Muscle of leg (tissue), 11 donors: ENCODE results near the gene KLF3. TPM values are rescaled to one million over a fixed set of nuclear protein-coding genes. Genes with fewer than 3 reads are reported as not detected.

ENCODE experiments used
- DNase-seq: peaks from one replicate; pipeline ENCODE4 v3.0.0; 2013
- H3K27ac ChIP-seq: one replicate; pipeline ENCODE4 v1.5.1; 2013; ENCODE audit warnings: mild to moderate bottlenecking, low read length, control low read depth
- H3K27me3 ChIP-seq: one replicate; pipeline ENCODE4 v1.6.1; 2013; ENCODE audit warnings: low read length; ENCODE audit not compliant: control insufficient read depth, insufficient read depth
- H3K36me3 ChIP-seq: one replicate; pipeline ENCODE4 v1.6.1; 2013; ENCODE audit warnings: low read length; ENCODE audit not compliant: control insufficient read depth, insufficient read depth
- H3K4me1 ChIP-seq: one replicate; pipeline ENCODE4 v1.6.1; 2013; ENCODE audit warnings: low read length; ENCODE audit not compliant: control insufficient read depth, insufficient read depth
- H3K4me3 ChIP-seq: one replicate; pipeline ENCODE4 v1.5.1; 2013; ENCODE audit warnings: low read length, control low read depth
- H3K9me3 ChIP-seq: replicated peaks from 2 replicates; pipeline ENCODE4 v1.6.1; 2013; ENCODE audit warnings: low read depth, low read length; ENCODE audit not compliant: control insufficient read depth
- WGBS: methylation state at CpG from one replicate; pipeline ENCODE4 v1.1.5; 2013; ENCODE audit warnings: missing lambda C conversion rate; ENCODE audit not compliant: insufficient coverage; 5-methylcytosine and 5-hydroxymethylcytosine counted together
- polyA plus RNA-seq, 8 donors: library from polyadenylated mRNA; unstranded; fragments of 120-200 nt; gene quantifications; one replicate each; pipeline versions ENCODE4 v1.2.1 to v1.2.3, GENCODE V29; 2013; ENCODE audit warnings: inconsistent platforms in 1 of 8, low replicate concordance in 1 of 8; ENCODE audit not compliant: insufficient read length in 8 of 8, insufficient read depth in 1 of 8
- total RNA-seq: library from RNA; stranded (reverse); fragments of 120-200 nt; gene quantifications from one replicate; pipeline ENCODE4 v1.2.4, GENCODE V29; 2013

Gene KLF3
- total and polyA plus RNA-seq, 9 donors = 18.5 to 43.2 (median 32.4) TPM

DNA sequence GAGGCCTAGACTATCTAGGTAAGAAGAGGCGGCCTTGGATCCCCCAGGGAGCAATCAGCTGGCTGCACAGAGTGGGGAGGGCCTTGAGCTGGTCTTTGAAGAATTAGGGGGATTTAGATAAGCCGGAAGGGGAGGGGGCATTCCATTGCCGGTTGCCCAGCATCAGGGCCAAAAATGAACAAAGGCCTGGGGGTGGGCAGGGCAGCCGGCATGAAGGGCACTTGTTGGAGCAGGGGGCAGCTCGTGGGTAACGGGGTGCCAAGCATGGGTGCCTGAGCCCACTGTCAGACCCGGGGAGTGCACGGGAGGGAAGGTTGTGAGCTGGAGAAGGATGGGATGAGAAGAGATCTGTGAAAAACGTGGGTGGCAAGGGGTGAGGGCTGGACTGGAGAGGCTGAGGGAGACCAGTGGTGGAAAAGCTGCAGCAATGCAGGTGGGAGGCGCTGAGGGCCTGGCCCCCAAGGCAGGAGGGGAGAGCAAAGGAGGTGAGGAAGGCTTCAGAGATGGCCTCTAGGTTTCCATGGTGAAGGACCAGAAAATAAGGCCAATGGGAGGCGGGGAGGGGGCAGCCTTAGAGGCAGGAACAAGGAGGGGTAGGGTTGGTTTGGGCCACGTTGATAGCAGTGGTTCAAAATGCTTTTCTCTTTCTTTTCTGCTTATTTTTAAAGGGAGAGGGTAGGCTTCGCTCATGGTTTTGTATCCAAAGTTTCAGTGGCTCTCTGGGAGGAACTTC lies 8.6 kb downstream of the KLF3 start:
- WGBS = 36% methylated on average over 12 of the region's 13 CpGs
- peak overlapping the region; percentile 89 for H3K27ac ChIP-seq
- H3K4me1 ChIP-seq = peaks cover 60% of the 10 kb centered on the region
- DNase-seq = peak; percentile 50
- no peaks in the 10 kb centered on the region for H3K9me3 ChIP-seq
- peaks cover 6% of the 10 kb centered on the region for H3K36me3 ChIP-seq
- H3K27me3 ChIP-seq = no peaks in the 10 kb centered on the region
- H3K4me3 ChIP-seq = no peak overlapping the region

DNA sequence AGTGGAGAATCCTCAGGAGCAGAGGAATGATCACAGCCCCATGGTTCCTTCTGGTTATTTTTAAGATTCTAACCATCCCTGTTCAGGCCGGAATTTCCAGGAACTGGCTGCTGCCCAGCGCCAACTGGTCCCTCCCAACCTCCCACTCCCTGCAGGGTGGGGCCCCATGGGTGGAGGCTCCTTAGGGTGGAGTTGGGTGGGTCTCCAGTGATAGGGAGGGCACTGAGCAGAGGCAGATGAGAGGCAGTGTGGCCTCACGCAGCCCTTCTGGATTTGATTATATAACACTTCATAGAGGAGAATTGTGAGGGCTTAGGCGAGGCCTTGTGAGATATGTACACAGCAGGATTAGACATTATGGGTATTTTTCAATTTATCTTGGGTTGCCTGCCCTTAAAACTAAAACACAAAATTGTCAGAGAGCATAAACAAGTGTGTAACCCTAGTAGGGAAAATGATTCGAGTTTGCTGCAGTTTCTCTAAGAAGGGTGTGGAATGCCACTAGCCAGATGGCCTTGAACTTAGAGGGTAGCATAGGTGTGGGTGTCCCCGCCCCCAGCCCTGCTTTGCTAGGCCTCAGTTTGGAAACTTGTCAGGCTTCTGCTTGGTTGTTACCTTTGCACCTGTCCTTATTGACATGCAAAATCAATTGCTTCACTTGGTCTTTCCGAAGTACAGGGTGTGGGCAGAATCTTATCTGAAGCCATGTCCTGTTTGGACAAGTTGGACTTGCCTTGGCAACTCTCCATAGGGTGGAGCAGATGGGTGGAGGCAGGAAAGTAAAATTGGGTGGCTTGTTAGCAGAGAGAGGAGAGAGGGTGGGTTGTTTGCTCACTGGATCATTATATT lies 9.4 kb downstream of the KLF3 start:
- peaks cover 63% of the 10 kb centered on the region for H3K4me1 ChIP-seq
- peak overlapping the region; percentile 89 for H3K27ac ChIP-seq
- H3K27me3 ChIP-seq = no peaks in the 10 kb centered on the region
- WGBS = 33% methylated on average over 1 of the region's 7 CpGs
- H3K36me3 ChIP-seq = peaks cover 6% of the 10 kb centered on the region
- no peak overlapping the region for H3K4me3 ChIP-seq
- no peaks in the 10 kb centered on the region for H3K9me3 ChIP-seq
- peak; percentile 66 for DNase-seq

DNA sequence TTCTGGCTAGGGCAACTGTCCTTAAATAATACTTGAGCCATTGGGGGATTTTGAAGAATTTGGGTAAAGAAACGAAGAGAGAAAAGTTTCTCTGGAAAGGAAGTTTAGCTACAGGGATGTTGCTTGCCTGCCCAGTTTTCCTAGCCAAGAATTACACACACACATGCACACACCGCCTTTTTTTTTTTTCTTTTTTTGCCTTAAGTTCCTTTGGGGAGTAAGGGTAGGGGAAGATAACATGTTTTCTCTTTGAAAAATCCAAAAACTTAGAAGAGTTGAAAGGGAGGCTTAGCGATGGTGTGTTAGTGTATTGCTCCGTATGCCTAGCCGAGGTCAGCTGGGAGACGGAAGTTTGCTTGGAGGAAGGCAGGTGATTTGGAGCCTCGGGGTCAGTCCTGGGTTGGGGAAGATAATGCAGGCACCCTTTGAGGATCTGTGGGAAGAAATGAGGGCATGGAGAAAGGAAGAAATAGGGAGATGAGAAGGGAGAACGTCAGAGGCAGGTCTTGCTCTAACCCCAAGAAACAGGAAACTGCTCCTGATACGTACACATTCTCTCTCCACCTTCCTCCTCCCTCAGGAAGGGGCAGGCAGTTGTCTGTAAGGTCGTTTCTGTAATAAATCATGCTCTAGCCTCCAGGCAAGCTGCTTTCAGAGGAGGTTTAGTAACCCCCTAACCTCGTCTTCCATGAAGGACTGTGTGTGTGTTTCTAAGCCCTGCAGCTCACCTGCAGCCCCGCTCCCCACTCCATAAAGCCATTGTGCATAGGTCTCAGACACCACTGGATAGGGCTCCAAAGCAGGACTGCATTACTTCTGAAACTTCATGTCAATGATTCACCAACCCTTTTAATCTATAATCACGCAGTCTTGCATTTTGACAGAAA lies 10.5 kb downstream of the KLF3 start:
- Histone ChIP-seq H3K4me1 (peaks cover 59% of the 10 kb centered on the region), H3K4me3 (no peak overlapping the region), H3K27me3 (no peaks in the 10 kb centered on the region), H3K9me3 (no peaks in the 10 kb centered on the region), H3K36me3 (peaks cover 6% of the 10 kb centered on the region), H3K27ac (peak overlapping the region; percentile 89)
- WGBS = 9% methylated on average over 6 of the region's 13 CpGs
- DNase-seq = peak; percentile 80

DNA sequence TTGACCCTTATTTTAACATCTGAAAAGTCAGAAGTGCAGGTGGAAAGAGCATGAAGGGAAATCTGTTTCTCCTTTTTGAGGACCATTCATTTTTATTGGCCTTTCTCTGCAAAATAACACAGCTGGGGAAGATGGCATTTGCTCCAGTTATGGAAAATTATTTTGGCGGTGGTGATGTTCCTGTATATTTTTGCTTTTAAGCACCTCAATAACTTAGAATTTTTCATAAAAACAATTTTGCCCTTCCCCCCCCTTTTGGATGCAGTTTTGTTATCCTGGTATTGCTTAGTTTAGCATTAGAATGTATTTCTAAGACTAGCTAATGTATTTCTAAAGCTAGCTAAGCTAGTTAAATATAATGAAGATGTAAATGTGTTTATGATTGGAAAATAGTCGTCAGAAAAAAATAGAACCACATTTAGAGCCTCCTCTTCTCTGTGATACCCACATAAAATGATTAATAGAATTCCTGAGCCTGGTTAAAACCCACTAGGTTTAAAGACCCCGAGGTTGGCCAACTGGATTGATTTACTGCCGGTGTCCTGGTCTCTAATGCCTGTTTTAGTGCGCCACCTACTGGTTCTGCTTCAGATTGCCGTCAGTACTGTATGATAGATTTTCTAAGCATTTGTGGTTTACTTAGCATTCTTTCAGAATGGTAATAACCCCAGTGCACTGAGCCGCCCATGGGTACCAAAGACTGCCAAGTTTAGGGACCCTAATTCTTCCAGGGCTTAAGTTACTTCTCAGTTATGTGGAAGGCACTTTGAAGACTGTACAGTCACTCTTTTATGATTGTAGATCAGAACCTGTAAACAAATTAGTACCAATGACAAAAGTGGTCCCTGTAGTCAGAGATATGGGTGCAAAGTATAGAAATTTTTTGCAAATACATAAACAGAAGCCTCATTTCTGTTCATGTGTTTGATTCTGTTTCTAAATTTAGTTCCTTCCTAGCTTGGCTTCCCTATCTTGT lies 11.4 kb downstream of the KLF3 start:
- Histone ChIP-seq H3K27me3 (no peaks in the 10 kb centered on the region), H3K4me3 (no peak overlapping the region), H3K9me3 (no peaks in the 10 kb centered on the region), H3K27ac (peak overlapping the region; percentile 89), H3K36me3 (peaks cover 6% of the 10 kb centered on the region), H3K4me1 (peaks cover 55% of the 10 kb centered on the region)
- WGBS = 0% methylated on average over 4 of the region's 7 CpGs
- peak; percentile 89 for DNase-seq

DNA sequence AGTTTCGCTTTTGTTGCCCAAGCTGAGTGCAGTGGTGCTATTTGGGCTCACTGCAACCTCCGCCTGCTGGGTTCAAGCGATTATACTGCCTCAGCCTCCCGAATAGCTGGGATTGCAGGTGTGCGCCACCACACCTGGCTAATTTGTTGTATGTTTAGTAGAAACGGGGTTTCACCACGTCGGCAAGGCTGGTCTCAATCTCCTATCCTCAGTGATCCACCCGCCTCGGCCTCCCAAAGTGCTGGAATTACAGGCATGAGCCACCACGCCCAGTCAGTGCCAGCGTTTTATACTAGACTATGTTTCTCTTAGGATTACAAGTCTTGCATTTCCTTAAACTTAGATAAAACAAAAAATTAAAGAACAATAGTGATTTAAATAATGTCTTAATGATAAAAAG lies 13.0 kb downstream of the KLF3 start:
- 88% methylated on average over 8 of the region's 12 CpGs for WGBS
- no peak for DNase-seq
- no peaks in the 10 kb centered on the region for H3K9me3 ChIP-seq
- no peak overlapping the region for H3K4me3 ChIP-seq
- H3K27me3 ChIP-seq = no peaks in the 10 kb centered on the region
- H3K27ac ChIP-seq = no peak overlapping the region
- peaks cover 12% of the 10 kb centered on the region for H3K36me3 ChIP-seq
- peaks cover 51% of the 10 kb centered on the region for H3K4me1 ChIP-seq

DNA sequence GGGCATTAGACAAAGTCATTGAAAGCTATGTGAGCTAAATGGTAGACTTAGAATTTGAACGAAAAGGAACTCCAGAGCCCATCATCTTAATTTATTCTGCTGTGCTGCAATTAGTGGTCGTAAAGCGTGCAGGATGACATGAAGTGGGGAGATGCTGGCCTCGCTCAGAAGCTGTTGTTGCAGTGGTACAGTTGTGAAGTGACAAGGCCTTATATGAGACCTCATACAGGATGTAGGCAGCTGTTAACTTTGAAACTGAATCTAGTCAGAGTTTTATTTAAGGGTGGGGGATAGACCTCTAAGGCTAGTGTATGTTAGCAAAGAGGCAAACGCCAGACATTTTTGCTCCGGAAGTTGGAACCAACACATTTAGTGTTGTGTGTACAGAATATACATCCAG lies 13.4 kb downstream of the KLF3 start:
- DNase-seq = no peak
- peaks cover 12% of the 10 kb centered on the region for H3K36me3 ChIP-seq
- H3K9me3 ChIP-seq = no peaks in the 10 kb centered on the region
- WGBS = 87% methylated on average over 3 of the region's 6 CpGs
- H3K4me1 ChIP-seq = peaks cover 46% of the 10 kb centered on the region
- H3K4me3 ChIP-seq = no peak overlapping the region
- H3K27ac ChIP-seq = peak overlapping the region; percentile 58
- no peaks in the 10 kb centered on the region for H3K27me3 ChIP-seq

DNA sequence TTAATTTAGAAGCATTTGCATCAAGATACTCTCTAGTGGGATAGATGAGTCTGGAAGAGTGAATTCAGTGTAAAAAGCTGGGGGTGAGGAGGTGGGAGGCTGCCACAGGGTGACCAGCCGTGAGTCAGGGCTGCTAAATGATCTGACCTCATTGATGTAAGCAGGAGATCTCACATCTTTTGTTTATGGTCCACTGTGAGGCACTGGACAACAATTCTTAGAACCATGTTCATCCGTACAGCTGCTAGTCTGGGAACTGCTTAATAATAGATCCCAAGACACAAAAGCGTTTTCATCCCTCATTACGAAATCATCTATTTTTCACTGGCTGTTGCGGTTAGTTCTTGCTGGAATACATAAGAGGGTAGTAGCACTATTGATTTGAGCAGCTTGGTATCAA lies 14.1 kb downstream of the KLF3 start:
- H3K9me3 ChIP-seq = no peaks in the 10 kb centered on the region
- peak overlapping the region; percentile 67 for H3K27ac ChIP-seq
- peaks cover 40% of the 10 kb centered on the region for H3K4me1 ChIP-seq
- H3K4me3 ChIP-seq = no peak overlapping the region
- 32% methylated on average over 2 of the region's 5 CpGs for WGBS
- DNase-seq = peak; percentile 90
- H3K27me3 ChIP-seq = no peaks in the 10 kb centered on the region
- peaks cover 12% of the 10 kb centered on the region for H3K36me3 ChIP-seq

DNA sequence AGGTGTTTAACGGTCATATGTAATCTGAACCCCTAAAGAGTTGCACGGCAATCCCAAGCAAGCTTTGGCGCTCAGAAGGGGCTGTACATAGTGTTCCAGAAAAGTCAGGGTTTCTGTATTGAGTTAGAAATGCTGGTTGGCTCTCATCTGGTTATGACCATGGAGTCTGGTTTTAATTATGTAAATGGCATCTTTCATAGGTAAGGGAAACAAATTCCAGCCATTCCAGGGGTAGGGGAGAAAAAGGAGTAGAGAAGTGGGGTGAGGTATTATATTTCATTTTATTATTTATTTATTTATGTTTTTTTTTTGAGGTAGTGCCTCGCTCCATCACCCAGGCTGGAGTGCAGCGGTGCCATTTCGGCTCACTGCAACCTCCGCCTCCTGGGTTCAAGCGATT lies 15.9 kb downstream of the KLF3 start:
- H3K4me3 ChIP-seq = no peak overlapping the region
- DNase-seq = no peak
- H3K9me3 ChIP-seq = no peaks in the 10 kb centered on the region
- peaks cover 26% of the 10 kb centered on the region for H3K4me1 ChIP-seq
- 76% methylated on average over 7 of the region's 8 CpGs for WGBS
- H3K27me3 ChIP-seq = no peaks in the 10 kb centered on the region
- H3K36me3 ChIP-seq = peaks cover 22% of the 10 kb centered on the region
- H3K27ac ChIP-seq = no peak overlapping the region

DNA sequence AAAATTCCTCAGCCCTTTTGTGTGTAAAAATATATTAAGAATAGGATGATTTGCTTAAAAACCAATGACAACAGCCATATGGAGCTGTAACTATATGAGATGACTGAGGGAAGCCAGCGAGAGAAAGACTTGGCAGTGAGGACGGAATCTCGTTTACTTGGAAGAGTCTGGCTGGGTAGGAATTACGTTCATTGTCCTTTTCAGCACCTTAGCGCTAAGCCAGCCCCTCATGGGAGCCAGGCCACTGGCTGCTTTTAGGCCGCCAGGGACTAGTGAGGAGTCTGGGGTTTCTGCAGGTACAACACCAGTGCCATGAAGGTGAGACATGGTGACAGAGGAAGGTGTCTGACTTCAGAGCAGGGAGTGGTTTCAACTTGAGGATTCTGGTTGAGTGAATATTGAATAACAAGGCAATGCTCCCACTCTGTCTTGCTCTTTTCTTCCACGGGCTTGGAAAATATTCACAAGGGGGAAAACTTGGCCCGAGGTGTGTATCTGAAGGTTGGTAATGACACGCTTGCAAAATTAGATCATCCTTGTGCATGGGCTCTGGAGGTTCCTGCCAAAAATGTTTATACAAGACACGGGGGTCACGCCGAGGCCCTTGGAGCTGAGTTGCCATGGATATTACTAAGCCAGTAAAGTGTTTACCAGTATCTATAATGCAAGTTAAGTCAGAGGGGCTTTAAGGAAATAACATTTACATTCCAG lies 17.4 kb downstream of the KLF3 start:
- Histone ChIP-seq H3K36me3 (peaks cover 25% of the 10 kb centered on the region), H3K4me1 (peaks cover 29% of the 10 kb centered on the region), H3K27ac (peak overlapping the region; percentile 95), H3K27me3 (no peaks in the 10 kb centered on the region), H3K4me3 (no peak overlapping the region), H3K9me3 (no peaks in the 10 kb centered on the region)
- WGBS = 15% methylated on average over 6 of the region's 12 CpGs
- peak; percentile 97 for DNase-seq
